Endothelial cell of umbilical vein (primary cell): Measurements from ENCODE around the gene TREH. TPM values are rescaled to one million over a fixed set of nuclear protein-coding genes. Genes with fewer than 3 reads are reported as not detected.

Source experiments
- BruUV-seq: library from RNA; stranded (reverse); fragments of 400-500 nt; replicated peaks from 2 replicates; lab custom pipeline; 2021; lab: Mats Ljungman, UMichigan
- CTCF ChIA-PET: fragments of 300-600, 350-600 bp; sonication (Branson Sonifier 250); formaldehyde crosslinking; loops from one replicate; lab custom pipeline; 2021; ENCODE audit warnings: antibody characterized with exemption, inconsistent platforms; lab: Charles Lee
- POLR2A ChIA-PET: fragments of 300-600, 350-600 bp; sonication (Branson Sonifier 250); formaldehyde crosslinking; loops from one replicate; lab custom pipeline; 2021; ENCODE audit warnings: antibody characterized with exemption, inconsistent platforms; lab: Charles Lee
- DNase-seq: peaks from one replicate; pipeline ENCODE4 v3.0.0-alpha.2; 2011; ENCODE audit warnings: low read depth, low spot score
- FAIRE-seq: peaks from 2 replicates; lab custom pipeline; 2011; peaks lifted over from hg19 to GRCh38; lab: Jason Lieb, UNC
- H2AFZ ChIP-seq: 2 replicates; pipeline ENCODE4 v1.6.0; 2012; ENCODE audit warnings: low read depth, low read length, control low read depth, inconsistent platforms
- H3K27ac ChIP-seq: 2 replicates; pipeline ENCODE4 v1.5.1; 2011; ENCODE audit warnings: low read depth, mild to moderate bottlenecking, control low read depth, low read length, moderate library complexity; ENCODE audit not compliant: insufficient read depth
- H3K27me3 ChIP-seq, 2 experiments: 2 replicates each; pipeline versions ENCODE4 v1.6.0 to v1.6.1; 2011; ENCODE audit warnings: low read length in 2 of 2, mixed read lengths in 1 of 2; ENCODE audit not compliant: control insufficient read depth in 2 of 2, insufficient read depth in 2 of 2
- H3K36me3 ChIP-seq, 2 experiments: 2 replicates in 1 of 2; 3 replicates in 1 of 2; pipeline ENCODE4 v1.5.1; 2011; ENCODE audit warnings: low read length in 2 of 2, mild to moderate bottlenecking in 1 of 2, moderate library complexity in 1 of 2; ENCODE audit not compliant: control insufficient read depth in 2 of 2, insufficient read depth in 2 of 2; ENCODE audit errors: extremely low read depth in 1 of 2
- H3K4me1 ChIP-seq: 3 replicates; pipeline ENCODE4 v1.5.1; 2011; ENCODE audit warnings: mild to moderate bottlenecking, low read length; ENCODE audit not compliant: control insufficient read depth, insufficient read depth; ENCODE audit errors: extremely low read depth
- H3K4me2 ChIP-seq: 2 replicates; pipeline ENCODE4 v1.6.1; 2011; ENCODE audit warnings: low read length, control low read depth, mixed read lengths; ENCODE audit not compliant: insufficient read depth
- H3K4me3 ChIP-seq, 3 experiments: fragments of 200-600 bp in 1 of 3; sonication (generic), shearing (Covaris generic) in 1 of 3; replicated peaks in 1 of 3; 2 replicates each; pipeline ENCODE4 v1.5.1; 2011 to 2016; ENCODE audit warnings: control low read depth in 3 of 3, low read length in 3 of 3, mild to moderate bottlenecking in 2 of 3, inconsistent platforms in 1 of 3, low read depth in 1 of 3, moderate library complexity in 1 of 3; ENCODE audit not compliant: insufficient read depth in 1 of 3
- H3K79me2 ChIP-seq: 2 replicates; pipeline ENCODE4 v1.6.0; 2012; ENCODE audit warnings: low read length, inconsistent platforms; ENCODE audit not compliant: control insufficient read depth, insufficient read depth
- H3K9ac ChIP-seq: replicated peaks from 2 replicates; pipeline ENCODE3; 2011; ENCODE audit warnings: low read length, control low read depth; ENCODE audit not compliant: insufficient read depth; ENCODE audit errors: extremely low read depth
- H3K9me1 ChIP-seq: replicated peaks from 3 replicates; pipeline ENCODE4 v1.6.0; 2011; ENCODE audit warnings: mild to moderate bottlenecking, low read length; ENCODE audit not compliant: control insufficient read depth, insufficient read depth; ENCODE audit errors: extremely low read depth
- H3K9me3 ChIP-seq: replicated peaks from 2 replicates; pipeline ENCODE4 v1.5.1; 2012; ENCODE audit warnings: low read length, inconsistent platforms; ENCODE audit not compliant: control insufficient read depth, insufficient read depth
- H4K20me1 ChIP-seq: replicated peaks from 2 replicates; pipeline ENCODE3; 2011; ENCODE audit warnings: mild to moderate bottlenecking, low read length; ENCODE audit not compliant: control insufficient read depth, insufficient read depth; ENCODE audit errors: extremely low read depth
- CTCF ChIP-seq, 2 donors: IDR thresholded peaks; 1 replicate in 1 of 2; 2 replicates in 1 of 2; pipeline ENCODE4 v1.5.1; 2011; ENCODE audit warnings: low read length in 2 of 2, mild to moderate bottlenecking in 2 of 2, moderate library complexity in 2 of 2, control low read depth in 1 of 2, inconsistent platforms in 1 of 2, low read depth in 1 of 2; ENCODE audit not compliant: insufficient read depth in 1 of 2; ENCODE audit errors: extremely low read depth in 1 of 2
- MYC ChIP-seq: IDR thresholded peaks from one replicate; pipeline ENCODE4 v1.6.1; 2011; ENCODE audit warnings: mild to moderate bottlenecking, low read depth, low read length
- POLR2AphosphoS5 ChIP-seq: IDR thresholded peaks from 2 replicates; pipeline ENCODE4 v1.6.1; 2012; ENCODE audit warnings: low read depth, mild to moderate bottlenecking, control low read depth, low read length, moderate library complexity; ENCODE audit not compliant: insufficient read depth
- dilution Hi-C: fragments of 300-500 bp; cut with MboI; formaldehyde crosslinking; loops from one replicate; pipeline ENCODE4 v1.15.0; 2019; ENCODE audit warnings: low sequenced_read_pairs; ENCODE audit not compliant: extremely low pct_ligation_motif_present
- intact Hi-C: fragments of 100-400 bp; cut with micrococcal nuclease; formaldehyde crosslinking; loops from one replicate; pipeline ENCODE4 v1.10.0; 2022
- polyA plus RNA-seq, 4 experiments: library from polyadenylated mRNA; depleted of rRNA in 3 of 4; stranded (reverse) in 3 of 4; unstranded in 1 of 4; fragments of >200 nt; gene quantifications; 2 replicates each; pipeline versions ENCODE4 v1.2.1 to v1.2.3, GENCODE V29; 2011 to 2012; ENCODE audit warnings: missing spikeins in 1 of 4
- total RNA-seq: library from RNA; stranded (reverse); gene quantifications from 2 replicates; pipeline ENCODE4 v1.2.3, GENCODE V29; 2021

TREH gene
- total and polyA plus RNA-seq, 2 donors (not counting 3 experiments of a cell fraction or from before 2014, with no cell fraction given) = not detected

GRCh38 chr11:118610773-118611432 lies 68.5 kb downstream of the TREH start:
- intact Hi-C loops = loop anchor here (2.0 to 5.0 kb wide), 2 partner anchors 24 to 181 kb away; partner anchors contain the start of gene DDX6

More at GRCh38 chr11:118610773-118611432, 68.5 kb downstream of the TREH start:
- peak overlapping the region; percentile 86 for H3K4me2 ChIP-seq
- dilution Hi-C loops = no loop called here
- POLR2A ChIA-PET = no interaction called here
- TF ChIP-seq POLR2AphosphoS5 (peak; percentile 54), CTCF (IDR thresholded peaks at IDR 0.05; ENCODE audit: extremely low read depth in 1 of 2, insufficient read depth in 1 of 2, low read depth in 1 of 2, low read length in 2 of 2) (peak; percentile 82 to 98), MYC (no peak)
- DNase-seq (peak; percentile 78), FAIRE-seq (peak; percentile 80)
- H3K4me1 ChIP-seq = peaks cover 49% of the 10 kb centered on the region
- H2AFZ ChIP-seq = no peak overlapping the region
- H3K9me1 ChIP-seq = no peaks in the 10 kb centered on the region
- peaks cover 4 to 17% of the 10 kb centered on the region in 2 experiments for H3K36me3 ChIP-seq
- H3K4me3 ChIP-seq = peak overlapping the region; percentile 39 to 60 (median 59)
- peak overlapping the region; percentile 80 for H3K27ac ChIP-seq
- CTCF ChIA-PET = interaction anchor here (1.4 to 9.3 kb wide), 4 partner anchors 10 to 25 kb away, joined by 4 to 138 read pairs (median 56); no protein-coding TSS in a partner anchor
- H3K9me3 ChIP-seq = no peaks in the 10 kb centered on the region
- H3K9ac ChIP-seq = peak overlapping the region; percentile 83
- H3K79me2 ChIP-seq = peaks cover 46% of the 10 kb centered on the region
- no peaks in the 10 kb centered on the region for H3K27me3 ChIP-seq
- no peaks in the 10 kb centered on the region for H4K20me1 ChIP-seq
- BruUV-seq = no TSS peak
